ENCODE data around the gene PPP3CA.

PPP3CA gene

DNA sequence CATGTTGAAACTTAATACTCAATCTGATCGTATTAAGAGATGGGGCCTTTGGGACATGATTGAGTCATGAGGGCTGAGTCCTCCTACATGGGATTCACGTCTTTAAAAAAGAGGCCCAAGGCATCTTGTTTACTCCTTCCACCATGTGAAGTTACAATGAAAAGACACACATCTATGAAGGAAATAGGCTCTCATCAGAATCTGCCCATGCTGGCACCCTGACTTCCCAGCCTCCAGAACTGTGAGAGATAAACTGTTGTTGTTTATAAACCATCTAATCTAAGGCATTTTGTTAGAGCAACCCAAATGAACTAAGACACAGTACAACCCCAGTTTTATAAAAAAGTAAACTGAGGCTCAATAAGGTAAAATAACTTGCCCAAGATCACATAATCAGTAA, 32.3 kb downstream of the PPP3CA start:
- no peaks in the 10 kb centered on the region for H3K9me2 ChIP-seq (ENCODE audit: low read depth, low read length)
- no peaks in the 10 kb centered on the region for H4K20me1 ChIP-seq (ENCODE audit: insufficient read depth, low read length)
- H3F3A ChIP-seq (ENCODE audit: insufficient read depth, low read length) = no peaks in the 10 kb centered on the region
- peaks cover 9% of the 10 kb centered on the region for H3K4me1 ChIP-seq (ENCODE audit: insufficient read depth, low read length, severe bottlenecking)
- H3K4me3 ChIP-seq (ENCODE audit: low read depth, low read length, poor library complexity, severe bottlenecking) = no peak overlapping the region
- H3K27ac ChIP-seq (ENCODE audit: low read depth, low read length, poor library complexity, severe bottlenecking) = no peak overlapping the region
- no peak overlapping the region for H3K9ac ChIP-seq (ENCODE audit: low read length)
- no peaks in the 10 kb centered on the region for H3K27me3 ChIP-seq (ENCODE audit: insufficient read depth, low read length)
- no peak overlapping the region for H3K4me2 ChIP-seq (ENCODE audit: low read length)
- TF ChIP-seq, protein P1, sequence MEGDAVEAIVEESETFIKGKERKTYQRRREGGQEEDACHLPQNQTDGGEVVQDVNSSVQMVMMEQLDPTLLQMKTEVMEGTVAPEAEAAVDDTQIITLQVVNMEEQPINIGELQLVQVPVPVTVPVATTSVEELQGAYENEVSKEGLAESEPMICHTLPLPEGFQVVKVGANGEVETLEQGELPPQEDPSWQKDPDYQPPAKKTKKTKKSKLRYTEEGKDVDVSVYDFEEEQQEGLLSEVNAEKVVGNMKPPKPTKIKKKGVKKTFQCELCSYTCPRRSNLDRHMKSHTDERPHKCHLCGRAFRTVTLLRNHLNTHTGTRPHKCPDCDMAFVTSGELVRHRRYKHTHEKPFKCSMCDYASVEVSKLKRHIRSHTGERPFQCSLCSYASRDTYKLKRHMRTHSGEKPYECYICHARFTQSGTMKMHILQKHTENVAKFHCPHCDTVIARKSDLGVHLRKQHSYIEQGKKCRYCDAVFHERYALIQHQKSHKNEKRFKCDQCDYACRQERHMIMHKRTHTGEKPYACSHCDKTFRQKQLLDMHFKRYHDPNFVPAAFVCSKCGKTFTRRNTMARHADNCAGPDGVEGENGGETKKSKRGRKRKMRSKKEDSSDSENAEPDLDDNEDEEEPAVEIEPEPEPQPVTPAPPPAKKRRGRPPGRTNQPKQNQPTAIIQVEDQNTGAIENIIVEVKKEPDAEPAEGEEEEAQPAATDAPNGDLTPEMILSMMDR (IDR thresholded peaks at IDR 0.05; ENCODE audit: low read length) = no peak
- no peak for TF ChIP-seq EZH2 (IDR thresholded peaks at IDR 0.05; ENCODE audit: borderline replicate concordance, low read length)
- H2AFZ ChIP-seq (ENCODE audit: low read length) = no peak overlapping the region
- H3K36me3 ChIP-seq (ENCODE audit: insufficient read depth, low read length) = 0 out of 2 replicates have a peak, but pooled peaks cover 4% of the 10 kb centered on the region
- H3K79me2 ChIP-seq (ENCODE audit: insufficient read depth, low read length) = peaks cover 82% of the 10 kb centered on the region
- no peaks in the 10 kb centered on the region for H3K9me3 ChIP-seq (ENCODE audit: low read length)

DNA sequence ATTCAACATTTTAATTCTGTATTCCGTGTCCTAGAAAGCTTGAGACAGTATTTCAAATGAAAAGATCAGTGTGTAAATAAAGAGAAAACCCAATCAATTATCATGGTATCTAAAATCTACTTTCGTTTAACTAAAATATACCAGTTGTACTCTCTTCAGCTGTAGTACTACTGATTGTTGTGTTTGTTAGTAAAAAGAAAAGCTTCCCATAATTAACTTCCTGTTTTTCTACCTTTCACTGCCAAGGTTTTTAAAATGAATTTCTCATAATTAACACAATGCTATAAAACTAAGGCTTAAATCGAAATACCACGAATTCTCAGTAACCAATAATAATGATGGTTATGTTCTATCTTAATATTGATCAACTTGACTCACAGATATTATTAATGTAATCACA, 37.4 kb downstream of the PPP3CA start:
- Histone ChIP-seq H3K4me3 (ENCODE audit: low read depth, low read length, poor library complexity, severe bottlenecking) (no peak overlapping the region), H3K27ac (ENCODE audit: low read depth, low read length, poor library complexity, severe bottlenecking) (no peak overlapping the region), H3K4me1 (ENCODE audit: insufficient read depth, low read length, severe bottlenecking) (peaks cover 52% of the 10 kb centered on the region), H3K27me3 (ENCODE audit: insufficient read depth, low read length) (no peaks in the 10 kb centered on the region), H3K4me2 (ENCODE audit: low read length) (no peak overlapping the region), H3K9me3 (ENCODE audit: low read length) (no peaks in the 10 kb centered on the region), H3K36me3 (ENCODE audit: insufficient read depth, low read length) (no peaks in the 10 kb centered on the region), H3K79me2 (ENCODE audit: insufficient read depth, low read length) (peaks cover 83% of the 10 kb centered on the region), H4K20me1 (ENCODE audit: insufficient read depth, low read length) (no peaks in the 10 kb centered on the region), H3K9ac (ENCODE audit: low read length) (no peak overlapping the region), H2AFZ (ENCODE audit: low read length) (no peak overlapping the region), H3F3A (ENCODE audit: insufficient read depth, low read length) (no peaks in the 10 kb centered on the region), H3K9me2 (ENCODE audit: low read depth, low read length) (no peaks in the 10 kb centered on the region)
- TF ChIP-seq, protein P1 (IDR thresholded peaks at IDR 0.05; ENCODE audit: low read length) = no peak
- TF ChIP-seq EZH2 (IDR thresholded peaks at IDR 0.05; ENCODE audit: borderline replicate concordance, low read length) = no peak

GRCh38 chr4:101307899-101308298, 39.4 kb downstream of the PPP3CA start:
- H3K27me3 ChIP-seq (ENCODE audit: insufficient read depth, low read length) = no peaks in the 10 kb centered on the region
- no peak overlapping the region for H3K9ac ChIP-seq (ENCODE audit: low read length)
- no peaks in the 10 kb centered on the region for H3K36me3 ChIP-seq (ENCODE audit: insufficient read depth, low read length)
- H3K9me2 ChIP-seq (ENCODE audit: low read depth, low read length) = no peaks in the 10 kb centered on the region
- no peak overlapping the region for H3K27ac ChIP-seq (ENCODE audit: low read depth, low read length, poor library complexity, severe bottlenecking)
- peaks cover 55% of the 10 kb centered on the region for H3K4me1 ChIP-seq (ENCODE audit: insufficient read depth, low read length, severe bottlenecking)
- H4K20me1 ChIP-seq (ENCODE audit: insufficient read depth, low read length) = no peaks in the 10 kb centered on the region
- no peaks in the 10 kb centered on the region for H3K9me3 ChIP-seq (ENCODE audit: low read length)
- no peaks in the 10 kb centered on the region for H3F3A ChIP-seq (ENCODE audit: insufficient read depth, low read length)
- peak overlapping the region; percentile 73; the same call in 1 of the 2 replicates for H3K4me2 ChIP-seq (ENCODE audit: low read length)
- no peak overlapping the region for H3K4me3 ChIP-seq (ENCODE audit: low read depth, low read length, poor library complexity, severe bottlenecking)
- TF ChIP-seq, protein P1 (IDR thresholded peaks at IDR 0.05; ENCODE audit: low read length) = no peak
- TF ChIP-seq EZH2 (IDR thresholded peaks at IDR 0.05; ENCODE audit: borderline replicate concordance, low read length) = no peak
- no peak overlapping the region for H2AFZ ChIP-seq (ENCODE audit: low read length)
- peaks cover 86% of the 10 kb centered on the region for H3K79me2 ChIP-seq (ENCODE audit: insufficient read depth, low read length)
